Caco-2 (cell line): ENCODE data around the gene ABHD12. TPM values are rescaled to one million over a fixed set of nuclear protein-coding genes. Genes with fewer than 3 reads are reported as not detected.

ENCODE experiments used
- BruUV-seq: library from RNA; stranded (reverse); fragments of 400-500 nt; replicated peaks from 2 replicates; lab custom pipeline; 2021; lab: Mats Ljungman, UMichigan
- CTCF ChIA-PET: fragments of 300-600 bp; sonication (Branson Sonifier 250); formaldehyde crosslinking; loops from one replicate; lab custom pipeline; 2022; ENCODE audit warnings: antibody characterized with exemption; lab: Charles Lee
- POLR2A ChIA-PET: fragments of 300-600 bp; sonication (Branson Sonifier 250); formaldehyde crosslinking; loops from one replicate; lab custom pipeline; 2022; ENCODE audit warnings: antibody characterized with exemption; lab: Charles Lee
- DNase-seq, 2 experiments: peaks; one replicate each; pipeline versions ENCODE4 v3.0.0 to v3.0.0-alpha.2; 2020 to 2022
- H3K27me3 ChIP-seq: replicated peaks from 2 replicates; pipeline ENCODE4 v1.6.0; 2011; ENCODE audit warnings: low read length; ENCODE audit not compliant: control insufficient read depth, insufficient read depth
- H3K36me3 ChIP-seq: 2 replicates; pipeline ENCODE4 v1.5.1; 2011; ENCODE audit warnings: low read length; ENCODE audit not compliant: control insufficient read depth, insufficient read depth
- H3K4me1 ChIP-seq: fragments of 250-450 bp; sonication (Bioruptor Pico); 2 replicates; pipeline ENCODE4 v1.5.1; 2020; ENCODE audit warnings: mild to moderate bottlenecking
- H3K4me3 ChIP-seq: 2 replicates; pipeline ENCODE4 v1.5.1; 2011; ENCODE audit warnings: low read depth, mild to moderate bottlenecking, control low read depth, low read length
- H3K9me3 ChIP-seq: fragments of 250-450 bp; sonication (Bioruptor Pico); 2 replicates; pipeline ENCODE4 v1.5.1; 2020; ENCODE audit warnings: mild to moderate bottlenecking, moderate library complexity
- H3K27ac Mint-ChIP-seq: one replicate; pipeline ENCODE4 v1.8.0; 2022; ENCODE audit warnings: mixed read lengths; ENCODE audit not compliant: unreplicated experiment
- H3K27me3 Mint-ChIP-seq: one replicate; pipeline ENCODE4 v1.8.0; 2022; ENCODE audit warnings: mixed read lengths; ENCODE audit not compliant: insufficient read depth, unreplicated experiment
- H3K36me3 Mint-ChIP-seq: one replicate; pipeline ENCODE4 v1.8.0; 2022; ENCODE audit warnings: mild to moderate bottlenecking, mixed read lengths; ENCODE audit not compliant: insufficient read depth, unreplicated experiment
- H3K4me1 Mint-ChIP-seq: one replicate; pipeline ENCODE4 v1.8.0; 2022; ENCODE audit warnings: low read depth, mixed read lengths; ENCODE audit not compliant: unreplicated experiment
- H3K4me3 Mint-ChIP-seq: one replicate; pipeline ENCODE4 v1.8.0; 2022; ENCODE audit warnings: mild to moderate bottlenecking, moderate library complexity, mixed read lengths; ENCODE audit not compliant: unreplicated experiment
- H3K9me3 Mint-ChIP-seq: one replicate; pipeline ENCODE4 v1.8.0; 2022; ENCODE audit warnings: mixed read lengths; ENCODE audit not compliant: unreplicated experiment
- CTCF ChIP-seq, 2 experiments: fragments of 200-600 bp in 1 of 2; IDR thresholded peaks; 1 replicate in 1 of 2; 2 replicates in 1 of 2; pipeline versions ENCODE4 v1.5.1 to v1.8.0; 2011 to 2022; ENCODE audit warnings: antibody characterized with exemption in 1 of 2, control low read depth in 1 of 2, inconsistent platforms in 1 of 2, low read depth in 1 of 2, low read length in 1 of 2, mild to moderate bottlenecking in 1 of 2, moderate library complexity in 1 of 2; ENCODE audit not compliant: insufficient read depth in 1 of 2, severe bottlenecking in 1 of 2, unreplicated experiment in 1 of 2
- intact Hi-C: fragments of 100-400 bp; cut with micrococcal nuclease; formaldehyde crosslinking; loops from one replicate; pipeline ENCODE4 v1.10.0; 2022; ENCODE audit not compliant: unreplicated experiment
- total RNA-seq: library from RNA; stranded (reverse); gene quantifications from 2 replicates; pipeline ENCODE4 v1.2.3, GENCODE V29; 2022

The ABHD12 gene
- total RNA-seq, 1 experiment from 2014 or later = 104 TPM

DNA sequence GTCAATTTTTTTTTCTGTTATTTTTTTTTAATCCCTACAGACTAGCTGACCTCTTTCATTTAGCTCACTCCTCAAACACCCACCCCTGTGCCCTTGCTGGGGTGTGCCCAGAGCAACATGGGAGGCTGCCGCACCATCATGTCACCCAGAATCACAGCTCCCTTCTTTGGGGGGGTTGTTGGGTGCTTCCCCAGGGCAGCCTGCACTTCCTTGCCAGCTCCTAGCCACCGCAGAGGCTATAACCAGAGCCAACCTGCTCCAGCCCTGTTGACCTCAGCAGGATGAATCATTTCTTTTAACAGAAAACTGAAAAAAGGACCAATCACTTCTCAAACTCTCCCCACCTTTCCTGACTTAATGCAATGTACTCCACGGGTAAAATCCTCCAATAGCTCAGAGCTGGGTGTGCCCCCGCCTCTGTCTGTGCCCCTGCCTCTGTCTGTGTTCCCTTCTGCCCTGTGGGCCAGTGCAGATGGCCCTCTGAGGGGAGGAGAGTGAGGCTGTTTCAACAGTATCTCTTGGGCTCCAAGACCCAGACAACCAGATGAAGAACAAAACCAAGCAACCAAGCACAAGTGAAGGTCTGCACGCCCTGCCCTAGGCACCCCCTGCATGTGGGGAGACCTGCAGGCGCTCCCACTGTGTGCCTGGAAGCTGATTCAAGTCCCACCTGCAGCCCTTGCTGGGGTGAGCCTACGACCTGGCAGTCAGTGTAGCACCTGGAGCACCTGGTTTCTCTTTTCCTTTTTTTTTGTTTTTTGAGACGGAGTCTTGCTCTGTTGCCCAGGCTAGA is 75.0 kb downstream of the ABHD12 start:
- peak in 1 of 2 experiments; percentile 5 for DNase-seq
- H3K36me3 Mint-ChIP-seq = peaks cover 45% of the 10 kb centered on the region
- no peaks in the 10 kb centered on the region for H3K9me3 Mint-ChIP-seq
- Histone ChIP-seq H3K9me3 (no peaks in the 10 kb centered on the region), H3K4me3 (no peak overlapping the region), H3K4me1 (peaks cover 14% of the 10 kb centered on the region), H3K27me3 (no peaks in the 10 kb centered on the region), H3K36me3 (no peaks in the 10 kb centered on the region; the same call in 1 of the 2 replicates)
- POLR2A ChIA-PET = no interaction called here
- peaks cover 11% of the 10 kb centered on the region for H3K4me1 Mint-ChIP-seq
- BruUV-seq = no TSS peak
- no peak for TF ChIP-seq CTCF (IDR thresholded peaks at IDR 0.05; ENCODE audit: insufficient read depth in 1 of 2, low read depth in 1 of 2, low read length in 1 of 2, severe bottlenecking in 1 of 2, unreplicated experiment in 1 of 2)
- intact Hi-C loops = no loop called here
- no peak overlapping the region for H3K4me3 Mint-ChIP-seq
- no peak overlapping the region for H3K27ac Mint-ChIP-seq
- H3K27me3 Mint-ChIP-seq = no peaks in the 10 kb centered on the region
- CTCF ChIA-PET = interaction anchor here (1.1 kb wide), 1 partner anchor 83 kb away, joined by 4 read pairs; no protein-coding TSS in a partner anchor

- POLR2A ChIA-PET = no interaction called here
- intact Hi-C loops = loop anchor here (5.0 kb wide), 1 partner anchor 67 kb away; the partner anchor contains the start of gene PYGB
Observed at GRCh38 chr20:25314497-25315417, 75.9 kb downstream of the ABHD12 start.

More at GRCh38 chr20:25314497-25315417, 75.9 kb downstream of the ABHD12 start:
- TF ChIP-seq CTCF (IDR thresholded peaks at IDR 0.05; ENCODE audit: insufficient read depth in 1 of 2, low read depth in 1 of 2, low read length in 1 of 2, severe bottlenecking in 1 of 2, unreplicated experiment in 1 of 2) = no peak
- Histone ChIP-seq H3K27me3 (no peaks in the 10 kb centered on the region), H3K36me3 (no peaks in the 10 kb centered on the region; the same call in 1 of the 2 replicates), H3K9me3 (no peaks in the 10 kb centered on the region), H3K4me1 (peaks cover 23% of the 10 kb centered on the region), H3K4me3 (no peak overlapping the region)
- H3K4me1 Mint-ChIP-seq = peaks cover 19% of the 10 kb centered on the region
- DNase-seq = peak in 1 of 2 experiments; percentile 26
- no peak overlapping the region for H3K27ac Mint-ChIP-seq
- H3K27me3 Mint-ChIP-seq = no peaks in the 10 kb centered on the region
- H3K36me3 Mint-ChIP-seq = peaks cover 47% of the 10 kb centered on the region
- no peak overlapping the region for H3K4me3 Mint-ChIP-seq
- CTCF ChIA-PET = interaction anchor here (0.6 to 1.1 kb wide), 2 partner anchors 84 to 116 kb away, joined by 4 read pairs; no protein-coding TSS in a partner anchor
- no TSS peak for BruUV-seq
- H3K9me3 Mint-ChIP-seq = no peaks in the 10 kb centered on the region
